GM19351 (cell line): ENCODE results near the gene MAEA.
"Not testable (repeated sequence)": the region's sequence is repeated elsewhere in the genome, so short reads cannot be mapped to it uniquely, and the experiment has no call there.

Experiments
- ATAC-seq: cut with Tn5 transposase; IDR thresholded peaks from one replicate; pipeline ENCODE4 v1.9.1; 2021; ENCODE audit warnings: mild to moderate bottlenecking, moderate library complexity; ENCODE audit not compliant: unreplicated experiment

The MAEA gene

GRCh38 chr4:1318488-1319213 lies 29.0 kb downstream of the MAEA start:
- no peak for ATAC-seq

- ATAC-seq: no peak
Observed at GRCh38 chr4:1321486-1321885, 31.8 kb downstream of the MAEA start.

GRCh38 chr4:1321946-1322650 lies 32.4 kb downstream of the MAEA start:
- ATAC-seq: no peak

- ATAC-seq: no peak
Observed at GRCh38 chr4:1323280-1323634, 33.6 kb downstream of the MAEA start.

GRCh38 chr4:1323635-1324442 lies 34.1 kb downstream of the MAEA start:
- ATAC-seq: no peak

- not testable (repeated sequence) for ATAC-seq
Observed at GRCh38 chr4:1324443-1325175, 34.9 kb downstream of the MAEA start.

- ATAC-seq: no peak
Observed at GRCh38 chr4:1325176-1325480, 35.4 kb downstream of the MAEA start.

GRCh38 chr4:1325681-1326635 lies 36.3 kb downstream of the MAEA start:
- no peak for ATAC-seq

- ATAC-seq: no peak
Observed at GRCh38 chr4:1326751-1327525, 37.2 kb downstream of the MAEA start.

GRCh38 chr4:1327526-1328266 lies 38.0 kb downstream of the MAEA start:
- no peak for ATAC-seq

GRCh38 chr4:1328267-1329155 lies 38.8 kb downstream of the MAEA start:
- no peak for ATAC-seq

- ATAC-seq: no peak
Observed at GRCh38 chr4:1329408-1330371, 40.0 kb downstream of the MAEA start.

GRCh38 chr4:1330761-1331590 lies 41.3 kb downstream of the MAEA start:
- no peak for ATAC-seq

GRCh38 chr4:1331591-1332353 lies 42.1 kb downstream of the MAEA start:
- ATAC-seq: no peak

- no peak for ATAC-seq
Observed at GRCh38 chr4:1332686-1333085, 43.0 kb downstream of the MAEA start.
